RWPE2 (cell line): ENCODE results near the gene PLD4.
"Not testable (repeated sequence)": the region's sequence is repeated elsewhere in the genome, so short reads cannot be mapped to it uniquely, and the experiment has no call there.

Experiments used
- ATAC-seq: fragments of 200-7000 bp; cut with Tn5 transposase; 3 replicates; pipeline ENCODE4 v1.9.1; 2021; ENCODE audit warnings: low read depth
- DNase-seq: peaks from one replicate; pipeline ENCODE4 v3.0.0-alpha.2; 2020; ENCODE audit warnings: low spot score
- H3K27ac ChIP-seq: fragments of 450-650 bp; 2 replicates; pipeline ENCODE4 v1.5.1; 2017; ENCODE audit warnings: mild to moderate bottlenecking; ENCODE audit not compliant: poor library complexity, severe bottlenecking
- H3K27me3 ChIP-seq: fragments of 250-450 bp; sonication (Bioruptor Pico); 2 replicates; pipeline ENCODE4 v1.5.1; 2021; ENCODE audit warnings: mild to moderate bottlenecking, moderate library complexity; ENCODE audit not compliant: insufficient read depth, poor library complexity, severe bottlenecking
- H3K36me3 ChIP-seq: fragments of 250-450 bp; sonication (Bioruptor Pico); 2 replicates; pipeline ENCODE4 v1.5.1; 2020; ENCODE audit warnings: low read depth, mild to moderate bottlenecking, moderate library complexity
- H3K4me1 ChIP-seq: fragments of 250-450 bp; sonication (Bioruptor Pico); 2 replicates; pipeline ENCODE4 v1.5.1; 2021; ENCODE audit warnings: mild to moderate bottlenecking, moderate library complexity; ENCODE audit not compliant: insufficient read depth, poor library complexity, severe bottlenecking
- H3K4me3 ChIP-seq: fragments of 250-450 bp; sonication (Bioruptor Pico); 2 replicates; pipeline ENCODE4 v1.5.1; 2021; ENCODE audit warnings: mild to moderate bottlenecking, moderate library complexity; ENCODE audit not compliant: severe bottlenecking
- H3K9me3 ChIP-seq: fragments of 250-450 bp; sonication (Bioruptor Pico); 2 replicates; pipeline ENCODE4 v1.5.1; 2021; ENCODE audit warnings: mild to moderate bottlenecking, moderate library complexity; ENCODE audit not compliant: severe bottlenecking
- TF ChIP-seq, protein P1 (sequence below): fragments of 450-650 bp; IDR thresholded peaks from one replicate; pipeline ENCODE4 v1.5.1; 2017; ENCODE audit warnings: mild to moderate bottlenecking, moderate library complexity; ENCODE audit not compliant: poor library complexity, severe bottlenecking

Gene PLD4

DNA sequence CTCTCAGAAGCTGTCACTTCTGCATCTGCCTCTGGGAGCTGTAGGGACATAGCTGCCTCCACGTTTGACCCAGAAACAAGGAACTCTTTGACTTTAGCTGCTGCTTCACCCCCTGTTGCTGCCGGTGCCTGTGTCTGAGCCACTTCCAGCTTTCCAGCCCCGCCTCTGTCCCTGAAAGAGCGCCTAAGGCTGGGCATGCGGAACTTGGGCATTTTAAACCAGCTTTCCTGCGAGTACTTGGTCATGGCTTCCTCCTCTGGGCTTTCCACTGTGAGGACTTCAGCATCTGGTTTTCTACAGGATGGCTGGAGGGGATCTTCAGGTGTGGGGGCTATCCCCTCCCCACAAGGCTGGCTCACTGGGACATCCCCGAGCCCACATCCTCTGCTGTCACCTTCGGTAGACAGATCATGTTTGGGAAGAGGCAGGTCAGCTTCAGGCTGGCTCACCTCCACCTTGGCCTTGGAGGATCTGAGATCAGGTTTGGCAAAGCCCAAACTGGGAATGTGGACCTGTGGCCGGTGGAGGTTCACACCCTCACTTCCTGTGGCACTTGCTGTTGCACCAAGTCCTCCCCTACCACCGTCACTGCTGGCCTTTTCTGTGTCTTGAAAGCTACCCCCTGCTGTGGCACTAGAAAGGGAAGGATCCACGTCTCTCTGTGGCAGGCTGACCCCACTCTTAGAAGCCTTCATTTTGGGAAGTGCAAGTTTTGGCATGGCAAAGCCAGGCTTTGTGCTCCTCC, 15.2 kb downstream of the PLD4 start:
- TF ChIP-seq, protein P1, sequence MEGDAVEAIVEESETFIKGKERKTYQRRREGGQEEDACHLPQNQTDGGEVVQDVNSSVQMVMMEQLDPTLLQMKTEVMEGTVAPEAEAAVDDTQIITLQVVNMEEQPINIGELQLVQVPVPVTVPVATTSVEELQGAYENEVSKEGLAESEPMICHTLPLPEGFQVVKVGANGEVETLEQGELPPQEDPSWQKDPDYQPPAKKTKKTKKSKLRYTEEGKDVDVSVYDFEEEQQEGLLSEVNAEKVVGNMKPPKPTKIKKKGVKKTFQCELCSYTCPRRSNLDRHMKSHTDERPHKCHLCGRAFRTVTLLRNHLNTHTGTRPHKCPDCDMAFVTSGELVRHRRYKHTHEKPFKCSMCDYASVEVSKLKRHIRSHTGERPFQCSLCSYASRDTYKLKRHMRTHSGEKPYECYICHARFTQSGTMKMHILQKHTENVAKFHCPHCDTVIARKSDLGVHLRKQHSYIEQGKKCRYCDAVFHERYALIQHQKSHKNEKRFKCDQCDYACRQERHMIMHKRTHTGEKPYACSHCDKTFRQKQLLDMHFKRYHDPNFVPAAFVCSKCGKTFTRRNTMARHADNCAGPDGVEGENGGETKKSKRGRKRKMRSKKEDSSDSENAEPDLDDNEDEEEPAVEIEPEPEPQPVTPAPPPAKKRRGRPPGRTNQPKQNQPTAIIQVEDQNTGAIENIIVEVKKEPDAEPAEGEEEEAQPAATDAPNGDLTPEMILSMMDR: no peak
- Histone ChIP-seq H3K27me3 (no peaks in the 10 kb centered on the region), H3K27ac (no peak overlapping the region), H3K4me3 (no peak overlapping the region), H3K9me3 (no peaks in the 10 kb centered on the region), H3K36me3 (peaks cover 53% of the 10 kb centered on the region), H3K4me1 (no peaks in the 10 kb centered on the region)
- ATAC-seq (no peak), DNase-seq (peak; percentile 54)

- Histone ChIP-seq H3K27me3 (no peaks in the 10 kb centered on the region), H3K4me1 (no peaks in the 10 kb centered on the region), H3K4me3 (no peak overlapping the region), H3K27ac (no peak overlapping the region), H3K9me3 (no peaks in the 10 kb centered on the region), H3K36me3 (peaks cover 54% of the 10 kb centered on the region)
- ATAC-seq (no peak), DNase-seq (peak; percentile 43)
- TF ChIP-seq, protein P1: peak; percentile 19
Measured at GRCh38 chr14:104940526-104941150, 16.0 kb downstream of the PLD4 start.

DNA sequence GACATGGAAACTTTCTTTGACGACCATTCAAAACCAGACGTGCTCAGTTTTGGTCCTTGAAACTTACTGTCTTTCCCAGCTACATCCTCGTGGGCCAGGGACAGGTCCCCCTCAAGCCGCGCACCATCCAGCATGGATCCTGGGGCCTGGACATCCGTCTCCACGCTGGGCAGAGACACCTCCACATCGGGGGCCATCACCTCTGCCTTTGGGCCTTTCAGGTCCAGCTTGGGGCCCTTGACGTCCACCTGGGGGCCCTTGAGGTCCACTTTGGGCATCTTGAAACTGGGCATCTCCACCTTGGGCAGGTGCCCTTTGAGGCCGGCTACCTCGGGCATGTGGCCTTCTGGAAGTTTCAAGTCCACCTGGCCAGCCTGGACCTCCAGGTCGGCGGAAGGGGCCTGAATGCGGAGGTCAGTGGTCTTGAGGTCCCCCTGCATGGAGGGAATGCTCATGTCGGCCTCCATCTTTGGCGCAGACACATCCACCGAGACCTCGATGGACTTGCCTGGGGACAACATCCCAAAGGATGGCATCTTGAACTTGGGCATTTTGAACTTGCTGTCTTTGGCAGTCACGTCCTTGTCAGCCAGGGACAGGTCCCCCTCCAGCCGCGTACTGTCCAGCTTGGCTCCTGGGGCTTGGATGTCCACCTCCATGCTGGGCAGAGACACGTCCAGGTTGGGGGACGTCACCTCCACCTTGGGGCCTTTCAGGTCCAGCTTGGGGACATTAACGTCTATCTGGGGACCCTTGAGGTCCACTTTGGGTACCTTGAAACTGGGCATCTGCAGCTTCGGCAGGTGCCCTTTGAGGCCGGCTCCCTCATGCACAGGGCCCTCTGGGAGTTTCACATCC, 17.1 kb downstream of the PLD4 start:
- no peaks in the 10 kb centered on the region for H3K27me3 ChIP-seq
- H3K9me3 ChIP-seq: no peaks in the 10 kb centered on the region
- no peak overlapping the region for H3K4me3 ChIP-seq
- no peaks in the 10 kb centered on the region for H3K4me1 ChIP-seq
- peak; percentile 62 for DNase-seq
- TF ChIP-seq, protein P1: no peak
- no peak for ATAC-seq
- no peak overlapping the region for H3K27ac ChIP-seq
- peaks cover 54% of the 10 kb centered on the region for H3K36me3 ChIP-seq

- DNase-seq (peak; percentile 66), ATAC-seq (no peak)
- Histone ChIP-seq H3K9me3 (no peaks in the 10 kb centered on the region), H3K27ac (no peak overlapping the region), H3K27me3 (no peaks in the 10 kb centered on the region), H3K4me3 (no peak overlapping the region), H3K36me3 (peaks cover 54% of the 10 kb centered on the region), H3K4me1 (no peaks in the 10 kb centered on the region)
- TF ChIP-seq, protein P1: no peak
Measured at GRCh38 chr14:104942586-104942985, 17.9 kb downstream of the PLD4 start.

DNA sequence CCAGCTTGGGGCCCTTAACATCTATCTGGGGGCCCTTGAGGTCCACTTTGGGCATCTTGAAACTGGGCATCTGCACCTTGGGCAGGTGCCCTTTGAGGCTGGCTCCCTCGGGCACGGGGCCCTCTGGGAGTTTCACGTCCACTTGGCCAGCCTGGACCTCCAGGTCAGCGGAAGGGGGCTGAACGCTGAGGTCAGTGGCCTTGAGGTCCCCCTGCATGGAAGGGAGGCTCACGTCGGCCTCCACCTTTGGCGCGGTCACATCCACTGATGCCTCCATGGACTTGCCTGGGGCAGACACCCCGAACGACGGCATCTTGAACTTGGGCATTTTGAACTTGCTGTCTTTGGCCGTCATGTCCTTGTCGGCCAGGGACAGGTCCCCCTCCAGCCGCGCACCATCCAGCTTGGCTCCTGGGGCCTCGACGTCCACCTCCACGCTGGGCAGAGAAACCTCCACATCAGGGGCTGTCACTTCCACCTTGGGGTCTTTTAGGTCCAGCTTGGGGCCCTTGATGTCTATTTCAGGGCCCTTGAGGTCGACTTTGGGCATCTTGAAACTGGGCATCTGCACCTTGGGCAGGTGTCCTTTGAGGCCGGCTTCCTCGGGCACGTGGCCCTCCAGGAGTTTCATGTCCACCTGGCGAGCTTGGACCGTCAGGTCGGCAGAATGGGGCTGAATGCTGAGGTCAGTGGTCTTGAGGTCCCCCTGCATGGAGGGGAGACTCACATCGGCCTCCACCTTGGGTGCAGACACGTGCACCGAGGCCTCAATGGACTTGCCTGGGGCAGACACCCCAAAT, 18.7 kb downstream of the PLD4 start:
- H3K27me3 ChIP-seq, H3K27ac ChIP-seq, H3K9me3 ChIP-seq, H3K4me3 ChIP-seq, ATAC-seq, H3K4me1 ChIP-seq: not testable (repeated sequence)
- DNase-seq: peak; percentile 67
- H3K36me3 ChIP-seq: peaks cover 52% of the 10 kb centered on the region

GRCh38 chr14:104944016-104944308, 19.3 kb downstream of the PLD4 start:
- H3K27ac ChIP-seq, H3K27me3 ChIP-seq, H3K9me3 ChIP-seq, H3K4me3 ChIP-seq, H3K4me1 ChIP-seq, ATAC-seq, DNase-seq: not testable (repeated sequence)
- H3K36me3 ChIP-seq: peaks cover 46% of the 10 kb centered on the region
